K562 (cell line): ENCODE results near the gene PCNX3. TPM values are rescaled to one million over a fixed set of nuclear protein-coding genes. Genes with fewer than 3 reads are reported as not detected.

Experiments used
- ATF7 ChIP-seq: fragments of 450-650 bp; IDR thresholded peaks from 2 replicates; pipeline ENCODE4 v1.7.1; 2014; ENCODE audit warnings: mild to moderate bottlenecking, moderate library complexity
- CAMTA2 ChIP-seq: fragments of 250-450 bp; sonication (Bioruptor Pico); conservative IDR thresholded peaks from 2 replicates; pipeline ENCODE4 v1.5.1; 2022
- CREB1 ChIP-seq, 2 experiments: sonication (generic) in 1 of 2; formaldehyde crosslinking in 1 of 2; IDR thresholded peaks; 2 replicates each; pipeline versions ENCODE4 v1.6.1 to v1.8.0; 2012 to 2022; ENCODE audit warnings: inconsistent platforms in 1 of 2, mild to moderate bottlenecking in 1 of 2, missing genetic modification reagents in 1 of 2, moderate library complexity in 1 of 2
- E2F3 ChIP-seq: fragments of 250-450 bp; sonication (Bioruptor Pico); IDR thresholded peaks from 2 replicates; pipeline ENCODE4 v1.4.0; 2020; ENCODE audit warnings: mild to moderate bottlenecking
- HLTF ChIP-seq: fragments of 450-650 bp; IDR thresholded peaks from 2 replicates; pipeline ENCODE4 v1.6.1; 2016
- KDM5B ChIP-seq: fragments of 200-600 bp; sonication (generic); IDR thresholded peaks from 2 replicates; pipeline ENCODE4 v1.6.1; 2012; ENCODE audit warnings: low read depth, mild to moderate bottlenecking, moderate library complexity, low read length, control low read depth, inconsistent platforms; ENCODE audit not compliant: insufficient replicate concordance
- RCOR1 ChIP-seq, 2 experiments: IDR thresholded peaks; 2 replicates each; pipeline ENCODE4 v1.6.1; 2012; ENCODE audit warnings: low read depth in 2 of 2, low read length in 2 of 2, borderline replicate concordance in 1 of 2, improper control_type of control experiment in 1 of 2
- SMC3 ChIP-seq: conservative IDR thresholded peaks from 2 replicates; pipeline ENCODE4 v1.6.1; 2011; ENCODE audit warnings: low read depth, low read length, improper control_type of control experiment; ENCODE audit not compliant: insufficient read depth
- TCF7L2 ChIP-seq: fragments of 150-350 bp; IDR thresholded peaks from 2 replicates; pipeline ENCODE4 v1.6.1; 2016; ENCODE audit warnings: low read depth, mild to moderate bottlenecking, low read length, moderate library complexity
- TEAD4 ChIP-seq, 2 experiments: sonication (generic) in 1 of 2; formaldehyde crosslinking in 1 of 2; IDR thresholded peaks; 2 replicates each; pipeline versions ENCODE4 v1.6.1 to v1.8.0; 2012 to 2022; ENCODE audit warnings: borderline replicate concordance in 1 of 2, inconsistent platforms in 1 of 2, low read length in 1 of 2, mild to moderate bottlenecking in 1 of 2, missing genetic modification reagents in 1 of 2
- TFAM ChIP-seq: fragments of 250-450 bp; sonication (Bioruptor Pico); conservative IDR thresholded peaks from 2 replicates; pipeline ENCODE4 v1.5.0; 2021; ENCODE audit warnings: mild to moderate bottlenecking, moderate library complexity
- ZNF76 ChIP-seq: fragments of 250-450 bp; sonication (Bioruptor Pico); IDR thresholded peaks from 2 replicates; pipeline ENCODE4 v1.4.0; 2020; ENCODE audit warnings: mild to moderate bottlenecking, moderate library complexity, borderline replicate concordance
- polyA plus RNA-seq, 8 experiments: library from polyadenylated mRNA; depleted of rRNA in 4 of 8; stranded (reverse) in 5 of 8; unstranded in 3 of 8; fragments of >200 nt; fragmentation: Nextera tagmentation in 2 of 8; fragmentation: Illumina TruSeq in 1 of 8; extraction: Ambion mirVana in 2 of 8; extraction: Trizol in 1 of 8; gene quantifications; 2 replicates each; pipeline versions ENCODE4 v1.2.1 to v1.2.3, GENCODE V29; 2011 to 2014; ENCODE audit warnings: inconsistent platforms in 1 of 8, missing spikeins in 1 of 8
- total RNA-seq, 7 experiments: library from RNA; depleted of rRNA in 6 of 7; stranded (reverse); fragments of >200 nt in 6 of 7; fragmentation: Illumina TruSeq in 2 of 7; extraction: Trizol in 2 of 7; gene quantifications; 2 replicates each; pipeline versions ENCODE4 v1.2.1 to v1.2.3, GENCODE V29; 2011 to 2021; ENCODE audit warnings: low replicate concordance in 1 of 7
- TF ChIP-seq, protein P1 (sequence below): fragments of 450-650 bp; formaldehyde crosslinking; IDR thresholded peaks from 2 replicates; pipeline ENCODE4 v1.4.0; 2020; ENCODE audit warnings: mild to moderate bottlenecking, moderate library complexity
- TF ChIP-seq, protein P2 (sequence below): fragments of 250-450 bp; sonication (Bioruptor Pico); IDR thresholded peaks from 2 replicates; pipeline ENCODE4 v1.4.0; 2020
- TF ChIP-seq, protein P3 (sequence below): fragments of 450-650 bp; IDR thresholded peaks from 2 replicates; pipeline ENCODE4 v1.6.1; 2016
- TF ChIP-seq, protein P4 (sequence below), 2 experiments: fragments of 200-800 bp in 1 of 2; sonication (Bioruptor generic) in 1 of 2; sonication (generic) in 1 of 2; formaldehyde crosslinking in 1 of 2; IDR thresholded peaks in 1 of 2; conservative IDR thresholded peaks in 1 of 2; 2 replicates each; pipeline versions ENCODE4 v1.5.0 to v1.6.1; 2016 to 2020; ENCODE audit warnings: missing compliant biosample characterization in 1 of 2, missing genetic modification characterization in 1 of 2, missing genetic modification reagents in 1 of 2
- TF ChIP-seq, protein P5 (sequence below): fragments of 250-450 bp; sonication (Bioruptor Pico); IDR thresholded peaks from 2 replicates; pipeline ENCODE4 v1.5.0; 2021
- TF ChIP-seq, protein P6 (sequence below): fragments of 450-650 bp; IDR thresholded peaks from 2 replicates; pipeline ENCODE4 v1.6.1; 2016; ENCODE audit warnings: antibody characterized with exemption

PCNX3 gene
- total and polyA plus RNA-seq, 9 of the 15 experiments (the other 6 are each of a cell fraction or from before 2014, with no cell fraction given): 0.11 to 47.8 (median 12.8) TPM

DNA sequence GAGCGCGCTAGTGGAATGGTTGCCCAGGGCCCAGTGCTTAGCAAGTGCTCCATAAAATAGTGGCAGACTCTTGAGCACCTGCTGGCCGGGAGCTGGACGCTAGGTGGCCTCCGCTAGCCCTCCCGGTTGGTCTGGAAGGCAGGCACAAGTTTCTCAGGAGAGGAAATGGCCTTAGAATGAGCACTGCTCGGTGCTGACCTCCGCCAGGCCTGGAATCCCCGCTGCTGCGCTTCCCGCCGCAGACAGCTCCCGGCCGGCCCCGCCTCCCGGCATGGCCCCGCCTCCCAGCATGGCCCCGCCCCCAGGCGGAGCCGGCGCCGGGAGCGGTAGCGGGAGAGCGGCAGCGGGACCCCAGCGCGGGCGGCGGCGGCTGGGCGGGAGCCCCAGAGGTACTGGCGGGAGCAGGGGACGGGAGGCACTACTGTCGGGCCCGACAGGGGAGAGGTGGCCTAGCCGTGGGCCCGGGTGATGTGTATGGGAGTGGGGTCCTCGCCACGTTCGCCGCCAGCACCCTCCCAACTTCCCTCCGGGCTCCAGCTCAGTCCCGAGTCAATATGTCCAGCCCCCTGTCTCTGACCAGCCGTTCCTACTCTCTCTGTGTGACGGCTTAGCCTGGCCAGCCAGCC is 22.3 kb downstream of the PCNX3 start, which contains the start of gene SIPA1 (continued):
- TF ChIP-seq, protein P1, sequence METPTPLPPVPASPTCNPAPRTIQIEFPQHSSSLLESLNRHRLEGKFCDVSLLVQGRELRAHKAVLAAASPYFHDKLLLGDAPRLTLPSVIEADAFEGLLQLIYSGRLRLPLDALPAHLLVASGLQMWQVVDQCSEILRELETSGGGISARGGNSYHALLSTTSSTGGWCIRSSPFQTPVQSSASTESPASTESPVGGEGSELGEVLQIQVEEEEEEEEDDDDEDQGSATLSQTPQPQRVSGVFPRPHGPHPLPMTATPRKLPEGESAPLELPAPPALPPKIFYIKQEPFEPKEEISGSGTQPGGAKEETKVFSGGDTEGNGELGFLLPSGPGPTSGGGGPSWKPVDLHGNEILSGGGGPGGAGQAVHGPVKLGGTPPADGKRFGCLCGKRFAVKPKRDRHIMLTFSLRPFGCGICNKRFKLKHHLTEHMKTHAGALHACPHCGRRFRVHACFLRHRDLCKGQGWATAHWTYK (CRISPR knock-in tag): peak; percentile 68; the same call in 1 of the 2 replicates
- TF ChIP-seq, protein P2, sequence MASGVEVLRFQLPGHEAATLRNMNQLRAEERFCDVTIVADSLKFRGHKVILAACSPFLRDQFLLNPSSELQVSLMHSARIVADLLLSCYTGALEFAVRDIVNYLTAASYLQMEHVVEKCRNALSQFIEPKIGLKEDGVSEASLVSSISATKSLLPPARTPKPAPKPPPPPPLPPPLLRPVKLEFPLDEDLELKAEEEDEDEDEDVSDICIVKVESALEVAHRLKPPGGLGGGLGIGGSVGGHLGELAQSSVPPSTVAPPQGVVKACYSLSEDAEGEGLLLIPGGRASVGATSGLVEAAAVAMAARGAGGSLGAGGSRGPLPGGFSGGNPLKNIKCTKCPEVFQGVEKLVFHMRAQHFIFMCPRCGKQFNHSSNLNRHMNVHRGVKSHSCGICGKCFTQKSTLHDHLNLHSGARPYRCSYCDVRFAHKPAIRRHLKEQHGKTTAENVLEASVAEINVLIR (CRISPR knock-in tag): no peak
- TF ChIP-seq, protein P3, sequence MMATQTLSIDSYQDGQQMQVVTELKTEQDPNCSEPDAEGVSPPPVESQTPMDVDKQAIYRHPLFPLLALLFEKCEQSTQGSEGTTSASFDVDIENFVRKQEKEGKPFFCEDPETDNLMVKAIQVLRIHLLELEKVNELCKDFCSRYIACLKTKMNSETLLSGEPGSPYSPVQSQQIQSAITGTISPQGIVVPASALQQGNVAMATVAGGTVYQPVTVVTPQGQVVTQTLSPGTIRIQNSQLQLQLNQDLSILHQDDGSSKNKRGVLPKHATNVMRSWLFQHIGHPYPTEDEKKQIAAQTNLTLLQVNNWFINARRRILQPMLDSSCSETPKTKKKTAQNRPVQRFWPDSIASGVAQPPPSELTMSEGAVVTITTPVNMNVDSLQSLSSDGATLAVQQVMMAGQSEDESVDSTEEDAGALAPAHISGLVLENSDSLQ: no peak
- no peak for TF ChIP-seq TFAM (CRISPR knock-in tag)
- TF ChIP-seq, protein P4, sequence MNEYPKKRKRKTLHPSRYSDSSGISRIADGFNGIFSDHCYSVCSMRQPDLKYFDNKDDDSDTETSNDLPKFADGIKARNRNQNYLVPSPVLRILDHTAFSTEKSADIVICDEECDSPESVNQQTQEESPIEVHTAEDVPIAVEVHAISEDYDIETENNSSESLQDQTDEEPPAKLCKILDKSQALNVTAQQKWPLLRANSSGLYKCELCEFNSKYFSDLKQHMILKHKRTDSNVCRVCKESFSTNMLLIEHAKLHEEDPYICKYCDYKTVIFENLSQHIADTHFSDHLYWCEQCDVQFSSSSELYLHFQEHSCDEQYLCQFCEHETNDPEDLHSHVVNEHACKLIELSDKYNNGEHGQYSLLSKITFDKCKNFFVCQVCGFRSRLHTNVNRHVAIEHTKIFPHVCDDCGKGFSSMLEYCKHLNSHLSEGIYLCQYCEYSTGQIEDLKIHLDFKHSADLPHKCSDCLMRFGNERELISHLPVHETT (CRISPR knock-in tag; conservative IDR thresholded peaks at IDR 0.05 in 1 of 2, IDR thresholded peaks at IDR 0.05 in 1 of 2): peak in 1 of 2 experiments; percentile 80; a peak in 2 of 4 replicates
- TF ChIP-seq, protein P5, sequence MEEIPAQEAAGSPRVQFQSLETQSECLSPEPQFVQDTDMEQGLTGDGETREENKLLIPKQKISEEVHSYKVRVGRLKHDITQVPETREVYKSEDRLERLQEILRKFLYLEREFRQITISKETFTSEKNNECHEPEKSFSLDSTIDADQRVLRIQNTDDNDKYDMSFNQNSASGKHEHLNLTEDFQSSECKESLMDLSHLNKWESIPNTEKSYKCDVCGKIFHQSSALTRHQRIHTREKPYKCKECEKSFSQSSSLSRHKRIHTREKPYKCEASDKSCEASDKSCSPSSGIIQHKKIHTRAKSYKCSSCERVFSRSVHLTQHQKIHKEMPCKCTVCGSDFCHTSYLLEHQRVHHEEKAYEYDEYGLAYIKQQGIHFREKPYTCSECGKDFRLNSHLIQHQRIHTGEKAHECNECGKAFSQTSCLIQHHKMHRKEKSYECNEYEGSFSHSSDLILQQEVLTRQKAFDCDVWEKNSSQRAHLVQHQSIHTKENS (CRISPR knock-in tag): no peak
- peak; percentile 45; the same call in 1 of the 2 replicates for TF ChIP-seq ATF7
- no peak for TF ChIP-seq TCF7L2
- peak; percentile 33; the same call in 1 of the 2 replicates for TF ChIP-seq SMC3
- TF ChIP-seq CAMTA2 (CRISPR knock-in tag): 0 out of 2 replicates have a peak, but pooled peaks have one; percentile 34
- 0 out of 2 replicates have a peak, but pooled peaks have one; percentile 18 for TF ChIP-seq CREB1 (IDR thresholded peaks at IDR 0.05)
- TF ChIP-seq CREB1 (CRISPR knock-in tag; IDR thresholded peaks at IDR 0.05): no peak
- TF ChIP-seq RCOR1 (IDR thresholded peaks at IDR 0.05; ENCODE audit: borderline replicate concordance in 1 of 2, low read depth in 2 of 2, low read length in 2 of 2): peak in 1 of 2 experiments; percentile 64; a peak in 1 of 4 replicates
- TF ChIP-seq HLTF: peak; percentile 83
- peak; percentile 62 for TF ChIP-seq KDM5B
- TF ChIP-seq TEAD4 (IDR thresholded peaks at IDR 0.05; ENCODE audit: low read length): peak; percentile 18; the same call in 1 of the 2 replicates
- no peak for TF ChIP-seq TEAD4 (CRISPR knock-in tag; IDR thresholded peaks at IDR 0.05; ENCODE audit: borderline replicate concordance)
- 0 out of 2 replicates have a peak, but pooled peaks have one; percentile 47 for TF ChIP-seq ZNF76 (CRISPR knock-in tag)
- TF ChIP-seq E2F3 (CRISPR knock-in tag): peak; percentile 35; the same call in 1 of the 2 replicates
- TF ChIP-seq, protein P6, sequence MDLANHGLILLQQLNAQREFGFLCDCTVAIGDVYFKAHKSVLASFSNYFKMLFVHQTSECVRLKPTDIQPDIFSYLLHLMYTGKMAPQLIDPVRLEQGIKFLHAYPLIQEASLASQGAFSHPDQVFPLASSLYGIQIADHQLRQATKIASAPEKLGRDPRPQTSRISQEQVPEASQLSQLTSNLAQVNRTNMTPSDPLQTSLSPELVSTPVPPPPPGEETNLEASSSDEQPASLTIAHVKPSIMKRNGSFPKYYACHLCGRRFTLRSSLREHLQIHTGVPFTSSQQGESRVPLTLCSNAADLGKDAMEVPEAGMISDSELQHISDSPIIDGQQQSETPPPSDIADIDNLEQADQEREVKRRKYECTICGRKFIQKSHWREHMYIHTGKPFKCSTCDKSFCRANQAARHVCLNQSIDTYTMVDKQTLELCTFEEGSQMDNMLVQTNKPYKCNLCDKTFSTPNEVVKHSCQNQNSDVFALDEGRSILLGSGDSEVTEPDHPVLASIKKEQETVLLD: 0 out of 2 replicates have a peak, but pooled peaks have one; percentile 26
